ENCODE data around the gene SYK.

GRCh38 chr9:90787771-90788460 lies 13.7 kb upstream of the SYK start:
- TF ChIP-seq, protein P1, sequence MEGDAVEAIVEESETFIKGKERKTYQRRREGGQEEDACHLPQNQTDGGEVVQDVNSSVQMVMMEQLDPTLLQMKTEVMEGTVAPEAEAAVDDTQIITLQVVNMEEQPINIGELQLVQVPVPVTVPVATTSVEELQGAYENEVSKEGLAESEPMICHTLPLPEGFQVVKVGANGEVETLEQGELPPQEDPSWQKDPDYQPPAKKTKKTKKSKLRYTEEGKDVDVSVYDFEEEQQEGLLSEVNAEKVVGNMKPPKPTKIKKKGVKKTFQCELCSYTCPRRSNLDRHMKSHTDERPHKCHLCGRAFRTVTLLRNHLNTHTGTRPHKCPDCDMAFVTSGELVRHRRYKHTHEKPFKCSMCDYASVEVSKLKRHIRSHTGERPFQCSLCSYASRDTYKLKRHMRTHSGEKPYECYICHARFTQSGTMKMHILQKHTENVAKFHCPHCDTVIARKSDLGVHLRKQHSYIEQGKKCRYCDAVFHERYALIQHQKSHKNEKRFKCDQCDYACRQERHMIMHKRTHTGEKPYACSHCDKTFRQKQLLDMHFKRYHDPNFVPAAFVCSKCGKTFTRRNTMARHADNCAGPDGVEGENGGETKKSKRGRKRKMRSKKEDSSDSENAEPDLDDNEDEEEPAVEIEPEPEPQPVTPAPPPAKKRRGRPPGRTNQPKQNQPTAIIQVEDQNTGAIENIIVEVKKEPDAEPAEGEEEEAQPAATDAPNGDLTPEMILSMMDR (conservative IDR thresholded peaks at IDR 0.05; ENCODE audit: low read length), result no peak
- TF ChIP-seq EZH2phosphoT487 (IDR thresholded peaks at IDR 0.05; ENCODE audit: borderline replicate concordance), result no peak
